KBM-7 (cell line): ENCODE results near the gene HYCC2.
"Not testable (repeated sequence)": the region's sequence is repeated elsewhere in the genome, so short reads cannot be mapped to it uniquely, and the experiment has no call there.

Source experiments
- DNase-seq: peaks from one replicate; pipeline ENCODE4 v3.0.0-alpha.2; 2015
- in situ Hi-C: fragments of 300-500 bp; cut with MboI; formaldehyde crosslinking; loops from 2 replicates; pipeline ENCODE4 v1.14.3; 2020; ENCODE audit warnings: low sequenced_read_pairs, low pct_unique_long_range_greater_than_20kb, mixed read lengths

Gene HYCC2

GRCh38 chr2:201071479-201072200 lies at the start of gene HYCC2, which contains the start of gene NDUFB3:
TSS of gene HYCC2 (minus strand) at chr2:201071671. CDS start at chr2:201024009, 47,662 bp downstream.
TSS of gene NDUFB3 (plus strand) at chr2:201072001. CDS start at chr2:201078883, 6,882 bp downstream.
- DNase-seq: peak; percentile 98
- in situ Hi-C loops: no loop called here

GRCh38 chr2:201118961-201119854 lies 47.7 kb upstream of the HYCC2 start:
- peak; percentile 19 for DNase-seq

GRCh38 chr2:201118121-201118960 lies 46.9 kb upstream of the HYCC2 start:
- DNase-seq: peak; percentile 95
- in situ Hi-C loops: no loop called here

More at GRCh38 chr2:201118961-201119854, 47.7 kb upstream of the HYCC2 start:
- in situ Hi-C loops: no loop called here

- DNase-seq, in situ Hi-C loops: not testable (repeated sequence)
These were observed 46.2 kb upstream of the HYCC2 start for GRCh38 chr2:201117735-201118094.

GRCh38 chr2:201116959-201117734 lies 45.7 kb upstream of the HYCC2 start:
- DNase-seq: peak; percentile 87
- in situ Hi-C loops: no loop called here

- in situ Hi-C loops: no loop called here
- peak; percentile 69 for DNase-seq
These were observed 44.9 kb upstream of the HYCC2 start, which contains the start of gene CFLAR for GRCh38 chr2:201116115-201116958. TSS of gene CFLAR (plus strand) at chr2:201116164. CDS start at chr2:201129866, 13,702 bp downstream.

GRCh38 chr2:201114846-201115245 lies 43.4 kb upstream of the HYCC2 start:
- in situ Hi-C loops: no loop called here
- no peak for DNase-seq

- in situ Hi-C loops: no loop called here
- no peak for DNase-seq
These were observed 42.9 kb upstream of the HYCC2 start for GRCh38 chr2:201114350-201114749.

- DNase-seq: no peak
- in situ Hi-C loops: no loop called here
These were observed 39.6 kb upstream of the HYCC2 start for GRCh38 chr2:201111096-201111495.

- in situ Hi-C loops: no loop called here
- DNase-seq: no peak
These were observed 39.1 kb upstream of the HYCC2 start for GRCh38 chr2:201110615-201111014.

- no peak for DNase-seq
- in situ Hi-C loops: no loop called here
These were observed 37.7 kb upstream of the HYCC2 start for GRCh38 chr2:201109186-201109585.

- in situ Hi-C loops: no loop called here
- DNase-seq: no peak
These were observed 36.9 kb upstream of the HYCC2 start for GRCh38 chr2:201108341-201108740.

GRCh38 chr2:201107624-201108023 lies 36.2 kb upstream of the HYCC2 start:
- no peak for DNase-seq
- in situ Hi-C loops: no loop called here

GRCh38 chr2:201105759-201106158 lies 34.3 kb upstream of the HYCC2 start:
- DNase-seq: no peak
- in situ Hi-C loops: no loop called here

- no peak for DNase-seq
- in situ Hi-C loops: no loop called here
These were observed 29.0 kb upstream of the HYCC2 start for GRCh38 chr2:201100497-201100896.

- no peak for DNase-seq
- in situ Hi-C loops: no loop called here
These were observed 22.1 kb upstream of the HYCC2 start for GRCh38 chr2:201093573-201093972.

GRCh38 chr2:201090574-201090973 lies 19.1 kb upstream of the HYCC2 start:
- DNase-seq: no peak
- in situ Hi-C loops: no loop called here

- in situ Hi-C loops: no loop called here
- DNase-seq: no peak
These were observed 13.4 kb upstream of the HYCC2 start for GRCh38 chr2:201084863-201085262.
